Measurements from ENCODE around the gene BPIFB3.

- TF ChIP-seq EZH2 (IDR thresholded peaks at IDR 0.05) = no peak
- no peak for TF ChIP-seq CTCF (IDR thresholded peaks at IDR 0.05)
Measured at GRCh38 chr20:33026072-33026778, 27.5 kb upstream of the BPIFB3 start.

All from neural progenitor cell (in vitro differentiated cells).